ENCODE data around the gene ANKRD24.

The ANKRD24 gene

GRCh38 chr19:4161415-4162077, 20.9 kb upstream of the ANKRD24 start:
- no peak overlapping the region for H3K27ac ChIP-seq (replicated peaks)
- no peak for TF ChIP-seq POLR2AphosphoS5 (IDR thresholded peaks at IDR 0.05; ENCODE audit: low read depth)
- TF ChIP-seq, protein P1, sequence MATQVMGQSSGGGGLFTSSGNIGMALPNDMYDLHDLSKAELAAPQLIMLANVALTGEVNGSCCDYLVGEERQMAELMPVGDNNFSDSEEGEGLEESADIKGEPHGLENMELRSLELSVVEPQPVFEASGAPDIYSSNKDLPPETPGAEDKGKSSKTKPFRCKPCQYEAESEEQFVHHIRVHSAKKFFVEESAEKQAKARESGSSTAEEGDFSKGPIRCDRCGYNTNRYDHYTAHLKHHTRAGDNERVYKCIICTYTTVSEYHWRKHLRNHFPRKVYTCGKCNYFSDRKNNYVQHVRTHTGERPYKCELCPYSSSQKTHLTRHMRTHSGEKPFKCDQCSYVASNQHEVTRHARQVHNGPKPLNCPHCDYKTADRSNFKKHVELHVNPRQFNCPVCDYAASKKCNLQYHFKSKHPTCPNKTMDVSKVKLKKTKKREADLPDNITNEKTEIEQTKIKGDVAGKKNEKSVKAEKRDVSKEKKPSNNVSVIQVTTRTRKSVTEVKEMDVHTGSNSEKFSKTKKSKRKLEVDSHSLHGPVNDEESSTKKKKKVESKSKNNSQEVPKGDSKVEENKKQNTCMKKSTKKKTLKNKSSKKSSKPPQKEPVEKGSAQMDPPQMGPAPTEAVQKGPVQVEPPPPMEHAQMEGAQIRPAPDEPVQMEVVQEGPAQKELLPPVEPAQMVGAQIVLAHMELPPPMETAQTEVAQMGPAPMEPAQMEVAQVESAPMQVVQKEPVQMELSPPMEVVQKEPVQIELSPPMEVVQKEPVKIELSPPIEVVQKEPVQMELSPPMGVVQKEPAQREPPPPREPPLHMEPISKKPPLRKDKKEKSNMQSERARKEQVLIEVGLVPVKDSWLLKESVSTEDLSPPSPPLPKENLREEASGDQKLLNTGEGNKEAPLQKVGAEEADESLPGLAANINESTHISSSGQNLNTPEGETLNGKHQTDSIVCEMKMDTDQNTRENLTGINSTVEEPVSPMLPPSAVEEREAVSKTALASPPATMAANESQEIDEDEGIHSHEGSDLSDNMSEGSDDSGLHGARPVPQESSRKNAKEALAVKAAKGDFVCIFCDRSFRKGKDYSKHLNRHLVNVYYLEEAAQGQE (IDR thresholded peaks at IDR 0.05; ENCODE audit: insufficient replicate concordance, low read depth) = no peak
- H3K4me3 ChIP-seq (replicated peaks; ENCODE audit: insufficient read depth, low read length) = no peak overlapping the region
- peaks cover 2% of the 10 kb centered on the region for H3K27me3 ChIP-seq (ENCODE audit: insufficient read depth, poor library complexity, severe bottlenecking)
- DNase-seq (ENCODE audit: low read depth in 1 of 2, low spot score in 1 of 2) = no peak

- Histone ChIP-seq H3K27me3 (ENCODE audit: insufficient read depth, poor library complexity, severe bottlenecking) (peaks cover 2% of the 10 kb centered on the region), H3K27ac (replicated peaks) (no peak overlapping the region), H3K4me3 (replicated peaks; ENCODE audit: insufficient read depth, low read length) (no peak overlapping the region)
- no peak for TF ChIP-seq CTCF (IDR thresholded peaks at IDR 0.05; ENCODE audit: insufficient read depth, low read length)
- TF ChIP-seq POLR2AphosphoS5 (IDR thresholded peaks at IDR 0.05; ENCODE audit: low read depth) = no peak
- no peak for TF ChIP-seq SPI1 (IDR thresholded peaks at IDR 0.05; ENCODE audit: borderline replicate concordance, low read depth)
- TF ChIP-seq, protein P1 (IDR thresholded peaks at IDR 0.05; ENCODE audit: insufficient replicate concordance, low read depth) = no peak
- no peak for TF ChIP-seq GABPA (IDR thresholded peaks at IDR 0.05; ENCODE audit: low read depth)
- no peak for DNase-seq (ENCODE audit: low read depth in 1 of 2, low spot score in 1 of 2)
Measured at GRCh38 chr19:4164262-4164661, 18.2 kb upstream of the ANKRD24 start.

GRCh38 chr19:4171676-4172075, 10.8 kb upstream of the ANKRD24 start:
- TF ChIP-seq GABPA (IDR thresholded peaks at IDR 0.05; ENCODE audit: low read depth) (no peak), SPI1 (IDR thresholded peaks at IDR 0.05; ENCODE audit: borderline replicate concordance, low read depth) (no peak), CTCF (IDR thresholded peaks at IDR 0.05; ENCODE audit: insufficient read depth, low read length) (no peak), POLR2AphosphoS5 (IDR thresholded peaks at IDR 0.05; ENCODE audit: low read depth) (no peak)
- TF ChIP-seq, protein P1 (IDR thresholded peaks at IDR 0.05; ENCODE audit: insufficient replicate concordance, low read depth) = no peak
- H3K27me3 ChIP-seq (ENCODE audit: insufficient read depth, poor library complexity, severe bottlenecking) = no peaks in the 10 kb centered on the region
- H3K27ac ChIP-seq (replicated peaks) = no peak overlapping the region
- H3K4me3 ChIP-seq (replicated peaks; ENCODE audit: insufficient read depth, low read length) = no peak overlapping the region
- DNase-seq (ENCODE audit: low read depth in 1 of 2, low spot score in 1 of 2) = no peak

All from HL-60 (cell line).